Renal cortex interstitium (tissue), 11 donors: ENCODE results near the gene GNB1L. TPM values are rescaled to one million over a fixed set of nuclear protein-coding genes. Genes with fewer than 3 reads are reported as not detected.

Experiments
- DNase-seq, 11 donors: peaks; one replicate each; pipeline ENCODE4 v3.0.0-alpha.2; 2013; ENCODE audit warnings: low read depth in 9 of 11, low spot score in 4 of 11; ENCODE audit errors: extremely low read depth in 1 of 11
- polyA plus RNA-seq, 3 donors: library from polyadenylated mRNA; unstranded; fragments of 120-200 nt; gene quantifications; one replicate each; pipeline ENCODE4 v1.2.1, GENCODE V29; 2013; ENCODE audit not compliant: insufficient read length in 3 of 3

GNB1L gene
- polyA plus RNA-seq, 3 donors, result 3.2 to 5.8 (median 4.7) TPM

- DNase-seq, result no peak
Observed at GRCh38 chr22:19852177-19852781, 2.4 kb downstream of the GNB1L start.

DNA sequence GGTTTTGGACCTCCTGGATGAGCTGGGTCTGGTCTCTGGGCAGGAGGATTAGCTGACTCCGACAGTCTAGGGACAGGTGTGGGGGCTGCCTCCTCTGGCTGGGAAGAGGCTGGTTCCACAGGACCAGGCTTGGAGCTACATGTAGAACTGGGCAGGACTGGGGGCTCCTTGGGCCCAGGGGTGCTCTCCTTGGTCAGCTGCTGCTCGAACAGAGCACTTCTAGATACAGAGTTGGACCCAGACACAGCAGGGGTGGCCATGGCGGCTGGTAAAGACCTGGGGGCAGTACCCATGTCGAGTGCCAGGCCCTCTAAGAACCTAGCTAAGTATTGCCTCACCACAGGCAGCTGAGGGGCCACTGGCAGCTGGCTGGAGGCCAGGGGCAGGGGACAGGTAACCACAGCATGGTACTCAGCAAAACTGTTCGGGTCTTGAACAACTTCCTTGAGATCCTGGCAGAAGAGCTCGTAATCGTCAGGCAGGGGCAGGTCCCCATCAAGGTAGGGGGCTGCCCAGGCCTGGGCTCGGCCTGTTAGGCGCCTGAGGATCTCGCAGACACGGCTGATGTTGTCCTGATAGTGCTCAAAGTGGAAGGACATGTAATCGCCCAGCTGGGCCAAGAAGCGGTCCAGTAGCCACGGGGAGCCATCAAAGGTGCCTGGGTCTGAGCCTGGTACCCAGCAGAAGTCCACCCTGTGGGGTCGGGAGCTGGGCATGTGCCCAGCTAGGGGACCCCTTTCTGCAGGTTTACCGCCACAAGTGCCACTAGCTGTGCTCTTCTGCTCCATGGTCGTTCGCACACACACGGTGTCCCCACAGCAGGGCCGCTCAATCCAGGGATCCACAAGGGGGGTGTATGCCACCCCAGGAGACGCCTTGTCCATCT, 3.1 kb downstream of the GNB1L start:
- DNase-seq, result no peak

- DNase-seq, result no peak
Observed at GRCh38 chr22:19850763-19851109, 3.9 kb downstream of the GNB1L start.

GRCh38 chr22:19849835-19850762, 4.6 kb downstream of the GNB1L start:
- DNase-seq, result peak in 1 of 11 donors; percentile 48

DNA sequence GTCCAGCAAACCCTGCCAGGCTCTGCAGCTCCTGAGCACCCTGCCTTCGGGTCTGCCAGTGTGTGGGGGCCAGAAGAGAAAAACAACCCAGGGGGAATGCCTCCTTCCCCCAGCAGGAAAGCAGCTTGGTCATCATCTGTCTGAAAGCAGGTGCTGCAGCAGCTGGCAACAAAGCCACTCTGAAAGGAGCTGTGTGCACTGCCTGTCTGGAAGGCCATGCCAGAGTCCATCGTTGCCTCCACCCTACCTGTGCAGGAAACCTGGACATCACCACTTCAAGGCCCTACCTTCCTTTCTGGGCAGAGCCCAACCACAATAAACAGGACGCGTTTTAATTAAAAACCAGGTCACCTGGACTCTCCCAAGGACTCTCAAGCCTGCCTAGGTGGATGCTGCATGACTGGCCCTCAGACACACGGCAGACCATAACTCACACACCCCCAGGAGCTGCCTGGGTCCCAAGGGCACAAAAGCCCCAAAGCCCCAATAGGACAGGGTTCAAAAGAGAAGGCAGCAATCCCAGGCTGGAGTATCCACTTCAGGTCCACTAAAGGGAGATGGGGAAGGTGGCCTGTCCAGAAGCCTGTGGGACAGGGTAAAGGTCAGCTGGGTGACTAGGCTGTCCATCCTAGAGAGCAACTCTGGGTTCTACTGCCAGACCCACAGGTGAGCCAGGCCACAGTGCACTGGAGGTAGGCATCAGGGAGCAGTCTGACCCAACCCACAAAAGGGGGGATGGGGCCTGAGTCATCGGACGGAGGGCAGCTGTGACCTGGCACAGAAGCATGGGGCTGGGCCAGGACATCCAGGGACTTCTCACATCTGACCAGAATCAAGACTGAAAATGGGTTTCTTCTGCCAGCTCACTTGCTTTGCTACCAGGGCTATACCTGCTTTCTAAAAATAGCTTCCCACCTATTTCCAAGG, 6.1 kb downstream of the GNB1L start:
- DNase-seq, result no peak

GRCh38 chr22:19847345-19847632, 7.4 kb downstream of the GNB1L start:
- no peak for DNase-seq

GRCh38 chr22:19846620-19847344, 7.9 kb downstream of the GNB1L start:
- DNase-seq, result no peak

- no peak for DNase-seq
Observed at GRCh38 chr22:19845054-19845722, 9.5 kb downstream of the GNB1L start.

DNA sequence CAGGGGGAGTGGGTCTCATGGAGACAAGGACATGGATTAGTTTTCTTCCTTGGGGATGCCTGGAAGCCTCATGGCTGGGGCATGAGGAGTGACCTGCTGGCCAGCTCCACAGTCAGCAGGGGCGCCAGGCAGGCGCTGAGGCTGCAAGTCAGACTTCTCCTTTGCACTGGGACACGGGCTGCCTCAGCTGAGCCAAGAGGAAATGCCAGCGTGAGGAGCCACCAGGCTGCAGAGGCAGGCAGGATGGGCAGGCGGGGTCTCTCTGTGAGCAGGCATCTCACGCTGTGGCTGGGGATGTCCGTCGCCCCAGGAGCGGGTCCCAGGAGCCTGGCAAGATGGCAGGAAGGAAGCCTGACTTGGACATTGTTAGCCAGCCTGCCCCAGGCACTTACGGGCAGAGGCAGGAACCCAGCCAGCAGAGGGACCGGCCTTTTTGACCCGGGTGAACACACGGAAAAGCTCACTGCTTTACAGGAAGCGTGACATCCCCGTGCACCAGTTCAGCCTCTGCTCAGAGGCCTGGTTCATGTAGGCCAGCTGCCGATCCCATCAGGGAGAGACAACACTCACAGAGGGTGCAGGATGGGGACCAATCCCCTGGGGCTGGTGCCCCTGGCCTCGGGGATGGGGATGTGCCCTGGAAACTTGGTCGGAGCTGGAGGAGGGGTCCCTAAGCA, 10.2 kb downstream of the GNB1L start:
- no peak for DNase-seq

DNA sequence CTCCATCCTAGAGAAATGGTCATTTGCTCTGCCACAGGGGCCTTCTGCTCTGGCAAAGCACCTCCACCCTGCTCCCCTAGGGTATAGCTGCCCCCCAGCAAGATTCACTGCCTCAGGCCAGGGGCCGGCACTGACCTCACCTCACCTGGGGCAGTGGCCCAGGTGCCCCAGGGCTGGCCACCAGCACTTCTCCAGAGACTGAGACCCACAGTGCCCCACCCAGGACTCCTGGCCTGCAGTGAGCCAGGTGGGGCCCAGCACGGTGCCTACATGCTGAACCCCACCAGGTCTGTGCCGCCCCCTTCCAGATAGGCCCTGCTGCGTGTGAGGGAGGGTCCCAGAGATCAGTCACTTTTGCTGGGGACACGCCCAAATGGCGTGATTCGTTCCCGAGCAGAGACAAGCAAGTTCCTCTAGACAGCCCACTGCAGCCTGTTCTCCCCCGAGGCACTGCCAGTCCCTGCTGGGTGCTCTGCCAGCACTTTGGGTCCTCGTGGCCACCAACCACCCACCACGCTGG, 10.8 kb downstream of the GNB1L start:
- no peak for DNase-seq

DNA sequence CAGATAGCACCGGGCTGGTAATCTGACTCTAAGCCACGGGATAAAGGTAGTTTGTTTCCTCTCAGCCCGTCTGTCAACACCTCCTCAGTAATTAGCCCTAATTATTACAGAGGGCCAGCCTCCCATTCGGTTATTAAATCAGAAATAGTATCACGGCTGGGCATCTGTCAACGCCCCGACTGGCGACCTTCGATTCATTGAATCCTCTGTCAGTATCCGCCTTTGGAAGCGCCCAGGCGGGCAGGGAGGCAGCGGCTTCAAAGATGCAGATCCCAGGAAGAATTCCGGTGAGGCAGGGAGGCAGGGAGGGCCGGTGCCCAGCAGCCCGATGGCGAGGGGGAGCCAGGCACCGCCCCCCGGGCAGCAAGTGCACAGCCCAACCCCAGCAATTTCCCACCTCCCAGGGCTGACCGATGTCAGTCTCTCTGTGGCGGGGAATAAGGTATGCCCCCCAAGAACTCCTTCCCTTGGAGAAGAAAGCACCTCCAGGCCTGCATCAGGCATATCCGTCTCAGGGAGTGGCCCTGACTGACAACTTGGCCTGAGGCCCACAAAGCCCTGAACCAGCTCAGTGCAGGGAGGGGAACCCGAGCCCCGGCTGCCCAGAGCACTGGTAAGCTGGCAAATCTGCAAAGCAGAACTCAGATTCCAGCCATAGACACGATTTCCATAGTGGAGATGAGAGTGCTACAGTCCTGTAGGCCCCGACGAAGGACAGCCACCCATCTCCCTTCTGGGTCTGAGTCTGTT, 11.4 kb downstream of the GNB1L start:
- no peak for DNase-seq

- DNase-seq, result peak in 1 of 11 donors; percentile 24
Observed at GRCh38 chr22:19842393-19843106, 12.1 kb downstream of the GNB1L start.

- DNase-seq, result no peak
Observed at GRCh38 chr22:19841641-19842392, 12.9 kb downstream of the GNB1L start.

DNA sequence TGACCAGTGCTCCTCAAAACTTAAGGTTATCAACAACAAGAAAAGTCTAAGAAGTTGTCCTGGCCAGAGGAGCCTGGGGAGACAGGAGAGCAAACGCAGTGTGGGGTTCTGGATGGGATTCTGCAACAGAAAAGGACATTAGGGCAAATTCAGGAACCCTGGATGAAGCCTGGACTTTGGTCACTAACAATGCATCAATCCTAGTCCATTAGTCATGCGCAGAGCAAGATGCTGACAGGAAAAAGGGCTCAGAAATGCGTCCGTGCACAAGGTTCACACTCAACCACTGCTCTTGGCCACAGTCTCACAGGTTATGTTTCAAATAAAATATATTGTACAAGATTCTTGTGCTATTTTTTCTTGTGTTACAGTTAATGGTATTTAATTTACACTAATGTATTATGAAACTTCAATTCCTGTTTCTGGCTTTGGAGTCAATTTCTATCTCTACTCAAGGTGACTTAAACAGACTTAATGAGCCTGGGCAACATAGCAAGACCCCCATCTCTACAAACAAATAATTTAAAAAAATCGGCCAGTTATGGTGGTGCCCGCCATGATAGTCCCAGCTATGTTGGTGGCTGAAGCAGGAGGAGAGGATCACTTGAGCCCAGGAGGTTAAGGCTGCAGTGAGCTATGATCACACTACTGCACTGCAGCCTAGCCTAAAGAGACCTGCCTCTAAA, 13.6 kb downstream of the GNB1L start:
- DNase-seq, result no peak
